GM23248 (cell line): ENCODE results near the gene XXYLT1.

Experiments used
- EZH2 ChIP-seq: fragments of 200-600 bp; sonication (generic); IDR thresholded peaks from 2 replicates; pipeline ENCODE4 v1.6.1; 2018; ENCODE audit warnings: antibody characterized with exemption, mild to moderate bottlenecking; ENCODE audit not compliant: insufficient read depth, poor library complexity, severe bottlenecking
- EZH2phosphoT487 ChIP-seq: fragments of 200-600 bp; sonication (generic); IDR thresholded peaks from 2 replicates; pipeline ENCODE4 v1.6.1; 2018; ENCODE audit warnings: antibody characterized with exemption, moderate library complexity, mild to moderate bottlenecking, low read depth; ENCODE audit not compliant: insufficient read depth

GRCh38 chr3:195172039-195172684 is 98.8 kb downstream of the XXYLT1 start:
- TF ChIP-seq EZH2, result no peak
- TF ChIP-seq EZH2phosphoT487, result no peak
